ENCODE data around the gene GPR108. TPM values are rescaled to one million over a fixed set of nuclear protein-coding genes. Genes with fewer than 3 reads are reported as not detected.

The GPR108 gene
- total RNA-seq, 1 donor from 2014 or later: 41.6 TPM

DNA sequence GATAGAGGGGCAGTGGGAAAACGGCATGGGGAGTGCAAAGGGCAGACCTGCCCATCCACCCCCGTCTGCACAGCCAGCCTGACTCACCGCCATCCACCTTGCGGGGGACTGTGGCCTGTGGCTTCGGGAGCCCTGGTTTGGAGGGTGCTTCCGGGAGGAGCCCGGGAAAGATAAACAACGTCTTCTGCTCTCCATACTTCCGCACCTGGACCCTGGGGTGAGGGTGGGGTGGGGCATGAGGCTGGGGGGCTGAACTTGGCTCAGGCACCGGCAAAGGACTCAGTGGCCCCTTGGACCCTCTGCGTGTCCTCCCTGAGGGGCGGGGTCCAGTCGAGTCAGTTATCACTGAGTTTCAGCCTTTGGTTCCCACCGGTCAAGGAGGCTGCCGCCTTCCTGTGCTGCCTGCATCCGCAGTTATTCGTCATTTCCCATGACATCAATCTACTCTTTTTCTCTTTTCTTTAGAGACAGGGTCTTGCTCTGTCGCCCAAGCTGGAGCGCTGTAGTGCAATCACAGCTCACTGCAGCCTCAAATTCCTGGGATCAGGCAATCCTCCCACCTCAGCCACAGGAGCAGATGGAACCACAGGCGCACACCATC lies 3.2 kb downstream of the GPR108 start:
- no peak overlapping the region for H3K9ac ChIP-seq (ENCODE audit: low read length)
- no peaks in the 10 kb centered on the region for H3K9me3 ChIP-seq (ENCODE audit: insufficient read depth, low read depth, low read length)
- H3K4me1 ChIP-seq (ENCODE audit: insufficient read depth, low read length): peaks cover 24% of the 10 kb centered on the region
- Mint-ChIP-seq H3K36me3 (ENCODE audit: low read depth, unreplicated experiment) (peaks cover 6% of the 10 kb centered on the region), H3K4me1 (ENCODE audit: low read depth, unreplicated experiment) (peaks cover 13% of the 10 kb centered on the region), H3K27me3 (ENCODE audit: low read depth, unreplicated experiment) (no peaks in the 10 kb centered on the region), H3K27ac (ENCODE audit: unreplicated experiment) (no peak overlapping the region), H3K4me3 (ENCODE audit: unreplicated experiment) (no peak overlapping the region), H3K9me3 (ENCODE audit: unreplicated experiment) (peaks cover 3% of the 10 kb centered on the region)
- H3K27ac ChIP-seq (ENCODE audit: low read depth, low read length): no peak overlapping the region
- no peak for FAIRE-seq
- TF ChIP-seq, protein P1, sequence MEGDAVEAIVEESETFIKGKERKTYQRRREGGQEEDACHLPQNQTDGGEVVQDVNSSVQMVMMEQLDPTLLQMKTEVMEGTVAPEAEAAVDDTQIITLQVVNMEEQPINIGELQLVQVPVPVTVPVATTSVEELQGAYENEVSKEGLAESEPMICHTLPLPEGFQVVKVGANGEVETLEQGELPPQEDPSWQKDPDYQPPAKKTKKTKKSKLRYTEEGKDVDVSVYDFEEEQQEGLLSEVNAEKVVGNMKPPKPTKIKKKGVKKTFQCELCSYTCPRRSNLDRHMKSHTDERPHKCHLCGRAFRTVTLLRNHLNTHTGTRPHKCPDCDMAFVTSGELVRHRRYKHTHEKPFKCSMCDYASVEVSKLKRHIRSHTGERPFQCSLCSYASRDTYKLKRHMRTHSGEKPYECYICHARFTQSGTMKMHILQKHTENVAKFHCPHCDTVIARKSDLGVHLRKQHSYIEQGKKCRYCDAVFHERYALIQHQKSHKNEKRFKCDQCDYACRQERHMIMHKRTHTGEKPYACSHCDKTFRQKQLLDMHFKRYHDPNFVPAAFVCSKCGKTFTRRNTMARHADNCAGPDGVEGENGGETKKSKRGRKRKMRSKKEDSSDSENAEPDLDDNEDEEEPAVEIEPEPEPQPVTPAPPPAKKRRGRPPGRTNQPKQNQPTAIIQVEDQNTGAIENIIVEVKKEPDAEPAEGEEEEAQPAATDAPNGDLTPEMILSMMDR (IDR thresholded peaks at IDR 0.05; ENCODE audit: insufficient read depth, low read depth, low read length): no peak
- no peak for TF ChIP-seq EZH2 (IDR thresholded peaks at IDR 0.05; ENCODE audit: insufficient read depth, low read length)
- no peak overlapping the region for H3K4me3 ChIP-seq (ENCODE audit: insufficient read depth, low read depth, low read length)
- no peaks in the 10 kb centered on the region for H3K36me3 ChIP-seq (ENCODE audit: insufficient read depth, low read length)
- H3K27me3 ChIP-seq (ENCODE audit: insufficient read depth, low read length): no peaks in the 10 kb centered on the region
- H4K20me1 ChIP-seq (ENCODE audit: insufficient read depth, low read length): no peaks in the 10 kb centered on the region
- peaks cover 10% of the 10 kb centered on the region for H3K79me2 ChIP-seq (ENCODE audit: insufficient read depth, low read length)
- DNase-seq (ENCODE audit: low read depth): no peak
- no peak overlapping the region for H2AFZ ChIP-seq (ENCODE audit: low read depth, low read length)
- H3K4me2 ChIP-seq (ENCODE audit: low read length): no peak overlapping the region

DNA sequence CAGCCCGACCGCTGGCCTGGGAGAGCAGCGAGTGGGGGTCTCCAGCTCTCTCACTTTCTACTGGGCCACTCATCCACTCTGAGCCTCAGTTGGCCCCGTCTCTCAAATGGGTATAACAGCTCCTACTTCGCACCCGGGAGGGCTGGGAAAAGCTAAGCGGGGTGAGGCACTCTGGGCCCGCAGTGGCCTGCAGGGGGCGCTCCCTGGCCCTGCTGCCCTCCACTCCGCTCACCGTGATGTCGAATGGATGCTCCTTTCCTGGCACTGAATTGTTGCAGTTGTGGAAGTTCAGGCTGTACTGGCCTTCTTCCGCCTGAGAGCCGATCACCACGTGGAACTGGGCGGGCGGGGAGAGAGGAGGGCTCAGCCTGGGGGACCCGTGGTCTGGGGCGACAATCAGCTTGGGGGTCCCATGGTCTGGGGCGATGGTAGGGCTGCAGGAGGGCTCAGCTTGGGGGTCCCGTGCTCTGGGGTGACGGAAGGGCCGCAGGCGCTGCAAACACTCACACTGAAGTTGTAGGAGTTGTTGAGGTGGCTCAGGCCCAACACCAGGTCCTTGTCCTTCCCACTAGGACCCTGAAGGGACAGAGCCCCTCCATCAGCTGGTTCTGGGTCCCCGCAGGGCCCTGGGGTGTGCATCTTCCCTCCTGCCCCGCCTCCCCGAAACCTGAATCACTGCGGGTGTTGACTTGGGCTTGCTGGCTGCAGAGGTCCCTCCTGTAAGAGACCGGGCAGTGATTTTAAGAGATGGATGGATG lies 3.9 kb downstream of the GPR108 start:
- Mint-ChIP-seq H3K27ac (ENCODE audit: unreplicated experiment) (no peak overlapping the region), H3K36me3 (ENCODE audit: low read depth, unreplicated experiment) (peaks cover 9% of the 10 kb centered on the region), H3K4me3 (ENCODE audit: unreplicated experiment) (no peak overlapping the region), H3K4me1 (ENCODE audit: low read depth, unreplicated experiment) (peaks cover 9% of the 10 kb centered on the region), H3K9me3 (ENCODE audit: unreplicated experiment) (peaks cover 3% of the 10 kb centered on the region), H3K27me3 (ENCODE audit: low read depth, unreplicated experiment) (no peaks in the 10 kb centered on the region)
- Histone ChIP-seq H3K79me2 (ENCODE audit: insufficient read depth, low read length) (peaks cover 10% of the 10 kb centered on the region), H3K4me3 (ENCODE audit: insufficient read depth, low read depth, low read length) (no peak overlapping the region), H3K9ac (ENCODE audit: low read length) (no peak overlapping the region), H3K9me3 (ENCODE audit: insufficient read depth, low read depth, low read length) (no peaks in the 10 kb centered on the region), H3K4me1 (ENCODE audit: insufficient read depth, low read length) (peaks cover 17% of the 10 kb centered on the region), H3K36me3 (ENCODE audit: insufficient read depth, low read length) (no peaks in the 10 kb centered on the region), H4K20me1 (ENCODE audit: insufficient read depth, low read length) (no peaks in the 10 kb centered on the region), H3K27ac (ENCODE audit: low read depth, low read length) (no peak overlapping the region), H3K4me2 (ENCODE audit: low read length) (no peak overlapping the region), H3K27me3 (ENCODE audit: insufficient read depth, low read length) (no peaks in the 10 kb centered on the region), H2AFZ (ENCODE audit: low read depth, low read length) (no peak overlapping the region)
- TF ChIP-seq, protein P1 (IDR thresholded peaks at IDR 0.05; ENCODE audit: insufficient read depth, low read depth, low read length): no peak
- TF ChIP-seq EZH2 (IDR thresholded peaks at IDR 0.05; ENCODE audit: insufficient read depth, low read length): no peak
- no peak for DNase-seq (ENCODE audit: low read depth)
- no peak for FAIRE-seq

Data from astrocyte (in vitro differentiated cells and primary cell).